NB4 (cell line): ENCODE results near the gene TLCD2.
"Not testable (repeated sequence)": the region's sequence is repeated elsewhere in the genome, so short reads cannot be mapped to it uniquely, and the experiment has no call there.

Source experiments
- DNase-seq: peaks from one replicate; pipeline ENCODE4 v3.0.0; 2010; ENCODE audit warnings: low read depth
- H3K4me3 ChIP-seq: one replicate; pipeline ENCODE4 v1.5.1; 2011; ENCODE audit warnings: mild to moderate bottlenecking, low read depth, low read length, moderate library complexity
- CTCF ChIP-seq: IDR thresholded peaks from one replicate; pipeline ENCODE4 v1.5.1; 2012; ENCODE audit warnings: low read depth, low read length
- MAX ChIP-seq: IDR thresholded peaks from 2 replicates; pipeline ENCODE4 v1.6.1; 2011; ENCODE audit warnings: low read depth, low read length
- MYC ChIP-seq: IDR thresholded peaks from 2 replicates; pipeline ENCODE4 v1.6.1; 2011; ENCODE audit warnings: low read depth, low read length
- POLR2A ChIP-seq: IDR thresholded peaks from 2 replicates; pipeline ENCODE4 v1.6.1; 2011; ENCODE audit warnings: mild to moderate bottlenecking; ENCODE audit not compliant: insufficient read length; ENCODE audit errors: extremely low read depth

TLCD2 gene

GRCh38 chr17:1727258-1727789 is 17.1 kb upstream of the TLCD2 start:
- TF ChIP-seq MYC (no peak), POLR2A (no peak), CTCF (no peak), MAX (no peak)
- H3K4me3 ChIP-seq: no peak overlapping the region
- no peak for DNase-seq

- DNase-seq: no peak
- TF ChIP-seq MAX: no peak
- TF ChIP-seq MYC: no peak
- no peak for TF ChIP-seq POLR2A
- TF ChIP-seq CTCF: no peak
- no peak overlapping the region for H3K4me3 ChIP-seq
Observed at GRCh38 chr17:1726626-1727257, 16.6 kb upstream of the TLCD2 start.

GRCh38 chr17:1725642-1726511 is 15.7 kb upstream of the TLCD2 start:
- TF ChIP-seq MAX: no peak
- no peak for TF ChIP-seq MYC
- TF ChIP-seq CTCF: no peak
- TF ChIP-seq POLR2A: no peak
- DNase-seq: no peak
- peak overlapping the region; percentile 62 for H3K4me3 ChIP-seq

- peak; percentile 76 for DNase-seq
- TF ChIP-seq MYC (no peak; the same call in 1 of the 2 replicates), CTCF (no peak), POLR2A (no peak), MAX (peak; percentile 37; the same call in 1 of the 2 replicates)
- peak overlapping the region; percentile 62 for H3K4me3 ChIP-seq
Observed at GRCh38 chr17:1724869-1725641, 14.9 kb upstream of the TLCD2 start.

- H3K4me3 ChIP-seq: peak within 1 kb of the TSS; percentile 62
- DNase-seq: peak; percentile 87
- TF ChIP-seq MAX: peak; percentile 99
- TF ChIP-seq POLR2A: no peak
- peak; percentile 94 for TF ChIP-seq MYC
- no peak for TF ChIP-seq CTCF
Observed at GRCh38 chr17:1724351-1724868, 14.2 kb upstream of the TLCD2 start, which contains the start of gene WDR81. TSS of gene WDR81 (plus strand) at chr17:1724704. CDS start at chr17:1724960, 256 bp downstream.

- H3K4me3 ChIP-seq, DNase-seq: not testable (repeated sequence)
Observed at GRCh38 chr17:1722022-1722421, 11.8 kb upstream of the TLCD2 start.
